NCI-H446 treated with DMSO at 0.1 percent for 48 hours (cell line): ENCODE results near the gene FXYD2.

Experiments used
- DNase-seq: peaks from one replicate; lab custom pipeline; 2025; lab: John Stamatoyannopoulos, UW

Gene FXYD2

DNA sequence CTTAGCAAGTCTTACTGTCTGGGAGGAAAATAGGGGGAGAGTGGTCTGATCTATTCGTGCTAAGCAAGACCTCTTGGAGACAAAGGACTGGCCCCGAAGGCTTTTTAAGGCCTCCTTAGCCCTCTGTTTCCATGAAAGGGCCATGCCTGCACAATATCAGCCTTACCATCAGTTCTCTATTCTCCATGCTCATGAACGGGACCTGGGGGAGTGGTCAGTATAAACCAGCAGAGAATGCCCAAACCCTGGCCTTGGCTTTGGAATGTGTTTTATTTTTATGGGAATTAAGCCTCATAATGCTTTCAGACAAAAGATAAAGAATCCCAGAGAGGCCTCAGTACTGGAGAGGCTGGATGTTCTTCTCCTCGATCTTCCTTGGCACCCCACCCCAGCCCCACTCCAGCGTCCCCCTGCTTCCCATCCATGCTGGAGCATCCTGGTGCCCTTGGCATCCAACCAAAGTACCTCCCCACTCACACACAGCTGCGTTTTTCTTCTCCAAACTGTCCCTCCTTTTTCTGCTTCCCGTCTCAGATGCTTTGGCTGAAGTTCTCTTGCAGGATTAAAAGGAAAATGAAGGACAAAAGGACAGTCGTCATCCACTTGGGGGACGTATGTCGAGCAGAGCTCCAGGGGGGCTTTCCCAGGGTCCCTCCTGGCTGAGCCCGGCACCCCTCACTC is 33.3 kb upstream of the FXYD2 start:
- no peak for DNase-seq

- no peak for DNase-seq
Observed at GRCh38 chr11:117855912-117856651, 31.5 kb upstream of the FXYD2 start.

- no peak for DNase-seq
Observed at GRCh38 chr11:117855186-117855845, 30.8 kb upstream of the FXYD2 start.

GRCh38 chr11:117852309-117852708 is 27.8 kb upstream of the FXYD2 start:
- DNase-seq = no peak

DNA sequence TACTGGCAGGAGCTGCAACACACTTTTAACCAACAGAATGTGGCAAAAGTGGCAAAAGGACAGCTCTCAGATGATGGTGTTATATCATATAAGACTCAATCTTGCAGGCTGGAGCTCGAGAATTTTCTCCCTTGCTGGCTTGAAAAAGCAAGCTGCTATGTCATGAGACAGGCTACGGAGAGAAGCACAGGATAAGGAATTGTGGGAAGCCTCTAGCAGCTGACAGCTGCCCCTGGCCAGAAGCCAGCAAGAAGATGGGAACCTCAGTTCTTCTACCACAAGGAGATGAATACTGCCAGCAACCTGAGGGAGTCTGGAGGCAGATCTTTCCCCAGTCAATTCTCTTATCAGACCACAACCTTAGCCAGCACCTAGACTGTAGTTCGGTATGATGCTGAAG is 27.3 kb upstream of the FXYD2 start:
- no peak for DNase-seq

DNA sequence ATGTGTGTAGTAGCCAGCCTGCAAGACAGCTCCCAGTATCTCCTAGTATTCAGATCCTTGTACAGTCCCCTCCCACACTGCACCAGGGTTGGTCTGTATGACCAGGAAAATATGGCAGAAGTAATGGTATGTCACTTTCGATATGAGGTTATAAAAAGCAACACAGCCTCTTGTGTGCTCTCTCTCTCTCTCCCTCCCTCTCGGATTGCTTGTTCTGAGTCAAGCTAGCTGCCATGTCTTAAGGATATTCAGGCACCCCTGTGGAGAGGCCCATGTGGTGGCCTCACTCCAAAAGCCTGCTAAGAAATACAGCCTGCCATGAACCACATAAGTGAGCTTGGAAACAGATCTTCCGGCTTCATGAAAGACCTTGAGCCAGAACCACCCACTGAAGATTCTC is 26.6 kb upstream of the FXYD2 start:
- DNase-seq = no peak

GRCh38 chr11:117849781-117850414 is 25.4 kb upstream of the FXYD2 start:
- DNase-seq = no peak

DNA sequence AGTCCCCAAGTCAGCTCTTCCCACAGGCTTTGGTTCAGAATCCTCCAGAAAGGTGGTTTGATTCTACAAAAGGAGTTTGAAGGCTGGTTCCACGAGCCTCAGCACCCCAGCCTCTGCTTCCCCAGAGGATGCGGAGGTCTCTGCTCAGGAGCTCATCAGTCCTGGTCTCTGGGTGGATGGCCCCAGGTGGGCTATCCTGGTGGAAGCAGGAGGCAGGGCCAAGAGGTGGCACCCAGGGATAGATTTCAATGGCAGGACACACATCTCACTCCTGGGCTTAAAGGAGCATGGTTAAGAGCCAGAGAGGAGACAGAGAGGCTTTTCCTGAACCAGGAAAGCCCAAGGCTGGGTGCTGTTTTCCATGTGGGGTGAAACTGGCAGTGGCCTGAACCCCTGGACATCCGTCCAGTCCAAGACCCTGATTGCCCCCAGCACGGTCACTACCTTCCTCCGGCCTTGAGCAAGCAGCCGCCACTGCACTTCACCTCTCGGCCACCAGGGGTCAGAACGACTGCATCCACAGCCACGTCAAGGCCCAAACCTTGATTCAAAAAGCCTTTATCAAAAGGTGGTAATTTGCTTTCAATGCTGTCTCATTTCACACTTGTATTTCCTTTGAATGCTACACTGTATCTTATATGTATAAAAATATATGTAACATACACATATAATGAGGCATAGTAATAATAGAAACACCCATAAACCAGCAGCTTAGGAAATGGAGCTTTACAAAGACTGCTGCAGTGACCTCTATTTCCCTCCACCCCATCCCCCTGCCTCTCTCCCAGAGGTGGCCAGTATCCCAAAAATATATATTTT is 19.3 kb upstream of the FXYD2 start:
- peak; percentile 39 for DNase-seq

DNA sequence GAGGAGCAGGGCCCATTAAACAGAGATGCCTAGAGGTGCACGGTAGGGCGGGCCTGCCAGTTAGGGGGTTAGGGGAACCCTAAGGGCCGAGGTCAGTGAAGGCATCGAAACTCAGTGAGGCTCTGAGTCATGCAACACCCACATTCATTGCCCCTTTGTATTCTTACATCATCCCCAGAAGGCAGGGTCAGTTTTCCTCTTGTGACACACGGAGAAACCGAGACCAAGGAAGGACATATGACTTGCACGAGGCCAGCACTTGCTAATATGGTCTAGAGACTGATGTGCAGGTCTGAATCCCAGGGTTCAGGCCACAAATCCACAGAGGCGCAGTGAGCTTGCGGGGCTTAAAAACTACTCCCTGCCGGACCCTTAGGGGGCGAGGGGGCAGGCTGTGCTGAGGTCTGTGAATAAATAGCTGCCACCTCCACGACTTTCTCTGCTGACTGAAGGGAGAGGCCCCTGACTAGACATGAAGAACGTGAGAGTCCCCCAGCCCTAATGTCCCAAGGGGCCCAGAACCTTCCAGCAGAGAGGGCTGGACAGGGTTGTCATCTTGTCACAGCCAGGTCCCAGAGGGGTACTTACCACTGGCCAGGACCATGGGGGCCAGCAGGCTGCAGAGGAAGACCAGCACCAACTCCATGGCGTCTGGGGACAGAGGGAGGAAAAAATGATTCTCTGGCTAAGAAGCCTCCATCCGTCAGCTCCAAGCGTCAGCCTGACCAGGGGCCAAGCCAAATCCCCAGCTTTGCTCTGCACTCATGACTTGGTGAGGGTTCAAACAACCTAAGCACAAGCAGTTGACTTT is 17.8 kb upstream of the FXYD2 start:
- DNase-seq = no peak

GRCh38 chr11:117841551-117842031 is 17.0 kb upstream of the FXYD2 start:
- DNase-seq = no peak

GRCh38 chr11:117840881-117841550 is 16.5 kb upstream of the FXYD2 start:
- no peak for DNase-seq

GRCh38 chr11:117839936-117840813 is 15.6 kb upstream of the FXYD2 start:
- no peak for DNase-seq

DNA sequence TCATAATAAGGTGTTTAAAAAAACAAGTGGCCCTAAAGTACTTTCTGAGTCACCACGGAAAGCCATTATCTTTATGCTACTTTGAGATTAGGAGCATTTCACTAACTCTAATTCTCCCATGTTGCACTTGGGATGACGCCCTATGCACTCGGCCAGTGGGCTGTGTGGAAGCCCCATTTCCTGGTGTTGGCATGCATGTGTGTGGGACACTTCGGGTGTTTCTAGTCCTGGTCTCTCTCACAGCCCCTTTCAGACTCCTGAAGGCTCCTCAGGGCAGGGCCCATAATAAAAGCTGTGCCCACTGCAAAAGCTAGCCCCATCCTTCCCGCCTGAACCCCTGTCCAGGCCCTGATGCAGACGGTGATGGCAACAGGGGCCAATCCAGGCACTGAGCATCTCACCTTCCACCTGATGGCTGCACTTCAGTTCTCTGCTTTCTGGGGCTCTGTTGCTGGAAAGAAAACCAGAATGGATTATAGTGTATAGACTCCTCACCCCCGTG is 14.9 kb upstream of the FXYD2 start:
- no peak for DNase-seq

- DNase-seq = no peak
Observed at GRCh38 chr11:117838901-117839300, 14.4 kb upstream of the FXYD2 start.

GRCh38 chr11:117837791-117838190 is 13.2 kb upstream of the FXYD2 start:
- no peak for DNase-seq

DNA sequence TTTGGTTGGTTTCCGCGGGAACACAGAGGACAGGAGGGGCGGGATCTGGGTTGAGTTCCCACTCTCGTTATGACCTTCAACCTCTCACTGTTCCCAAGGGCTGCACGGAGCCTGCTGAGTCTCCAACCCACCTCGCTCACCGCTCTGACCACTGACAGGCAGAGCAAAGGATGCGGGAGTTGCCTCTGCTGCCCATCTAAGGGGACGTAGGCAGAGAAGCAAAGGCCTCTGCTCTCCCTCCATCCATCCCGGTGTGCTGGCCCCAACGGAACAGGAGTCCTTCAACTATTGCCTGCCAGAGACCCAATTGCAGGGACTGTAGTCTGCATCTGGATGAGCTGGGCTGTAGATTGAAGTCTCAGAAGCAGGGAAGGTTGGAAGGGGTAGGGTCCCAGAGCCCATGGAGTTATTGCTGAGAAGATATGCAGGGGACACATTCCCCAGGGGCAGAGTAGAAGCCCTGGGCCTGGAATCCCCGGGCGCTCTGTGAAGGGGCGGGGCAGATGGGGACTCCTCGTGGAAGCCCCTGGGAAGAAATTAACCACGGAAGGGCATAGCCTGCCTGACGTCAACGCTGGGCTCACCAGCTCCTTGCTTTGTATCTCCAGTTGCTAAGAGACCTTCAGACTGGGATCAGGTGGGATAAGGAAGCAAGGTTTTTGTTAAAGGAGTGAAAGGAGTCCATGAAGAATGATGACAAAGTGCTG is 12.7 kb upstream of the FXYD2 start:
- DNase-seq = no peak

DNA sequence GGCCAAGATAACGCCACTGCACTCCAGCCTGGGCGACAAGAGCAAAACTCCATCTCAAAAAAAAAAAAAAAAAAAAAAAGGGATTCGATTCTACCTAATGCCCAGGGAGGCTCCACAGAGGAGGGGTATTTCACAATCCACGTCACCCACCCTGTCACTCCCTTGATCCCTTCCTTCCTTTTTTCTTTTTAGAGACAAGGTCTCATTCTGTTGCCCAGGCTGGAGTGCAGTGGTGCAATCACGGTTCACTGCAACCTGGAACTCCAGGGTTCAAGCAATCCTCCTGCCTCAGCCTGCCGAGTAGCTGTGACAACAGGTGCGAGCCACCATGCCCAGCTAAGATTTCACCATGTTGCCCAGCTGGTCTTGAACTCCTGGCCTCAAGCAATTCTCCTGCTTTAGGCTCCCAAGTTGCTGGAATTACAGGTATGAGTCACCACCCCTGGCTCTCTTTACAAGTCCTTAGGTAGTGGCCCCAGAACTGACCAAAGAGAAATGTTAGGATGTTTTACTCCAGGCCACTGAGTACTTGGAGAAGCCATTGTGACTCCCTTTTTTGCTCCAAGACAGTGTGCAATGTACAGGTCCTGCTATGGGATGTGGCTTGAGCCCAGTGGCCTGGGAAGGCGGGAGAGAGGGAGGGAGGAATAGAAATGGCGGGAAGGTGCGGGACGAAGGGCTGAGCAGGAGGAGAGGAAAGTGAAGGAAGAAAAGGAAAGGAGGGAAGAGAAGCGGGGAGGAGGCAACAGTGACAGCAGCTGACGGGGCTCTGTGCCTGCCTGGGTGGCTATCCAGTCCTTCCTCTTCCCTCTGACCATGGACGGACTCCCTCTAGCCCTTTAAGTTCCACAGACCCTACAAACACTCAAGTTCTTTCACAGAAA is 11.8 kb upstream of the FXYD2 start:
- DNase-seq = no peak
